Tibial nerve (tissue), 4 donors: ENCODE results near the gene ZCCHC7. TPM values are rescaled to one million over a fixed set of nuclear protein-coding genes. Genes with fewer than 3 reads are reported as not detected.

Source experiments
- DNase-seq, 2 donors: peaks; one replicate each; pipeline ENCODE4 v3.0.0-alpha.2; 2019; ENCODE audit warnings: low spot score in 2 of 2
- H3K27ac ChIP-seq, 4 donors: fragments of 200-600 bp; sonication (generic) in 3 of 4; one replicate each; pipeline ENCODE4 v1.5.1; 2017 to 2019; ENCODE audit warnings: mild to moderate bottlenecking in 1 of 4
- H3K27me3 ChIP-seq, 2 donors: fragments of 200-600 bp; sonication (generic) in 1 of 2; one replicate each; pipeline versions ENCODE4 v1.5.1 to v1.6.0; 2017 to 2019
- H3K36me3 ChIP-seq, 3 donors: fragments of 200-600 bp; sonication (generic); one replicate each; pipeline ENCODE4 v1.5.1; 2018 to 2019
- H3K4me1 ChIP-seq, 4 donors: fragments of 200-600 bp; sonication (generic) in 3 of 4; one replicate each; pipeline ENCODE4 v1.5.1; 2017 to 2019
- H3K4me3 ChIP-seq, 4 donors: fragments of 200-600 bp; sonication (generic) in 3 of 4; one replicate each; pipeline ENCODE4 v1.5.1; 2017 to 2019; ENCODE audit warnings: mild to moderate bottlenecking in 1 of 4, moderate library complexity in 1 of 4
- H3K9me3 ChIP-seq, 4 donors: fragments of 200-600 bp; sonication (generic) in 3 of 4; one replicate each; pipeline ENCODE4 v1.5.1; 2017 to 2019
- CTCF ChIP-seq, 5 experiments: fragments of 200-600 bp in 3 of 5; fragments of 450-650 bp in 2 of 5; sonication (generic) in 3 of 5; IDR thresholded peaks; one replicate each; pipeline ENCODE4 v1.5.1; 2016 to 2019; ENCODE audit warnings: antibody characterized with exemption in 5 of 5, mild to moderate bottlenecking in 3 of 5, moderate library complexity in 2 of 5
- EP300 ChIP-seq, 2 donors: sonication (generic); formaldehyde crosslinking; IDR thresholded peaks; one replicate each; pipeline ENCODE4 v1.6.1; 2017; ENCODE audit warnings: antibody characterized with exemption in 2 of 2, mild to moderate bottlenecking in 1 of 2
- POLR2A ChIP-seq, 2 donors: fragments of 450-650 bp; IDR thresholded peaks; one replicate each; pipeline ENCODE4 v1.6.1; 2017; ENCODE audit warnings: antibody characterized with exemption in 2 of 2, mild to moderate bottlenecking in 2 of 2, moderate library complexity in 2 of 2
- WGBS, 2 donors: methylation state at CpG; one replicate each; pipeline ENCODE4 v1.1.5; 2018; 5-methylcytosine and 5-hydroxymethylcytosine counted together
- total RNA-seq, 4 donors: library from RNA; depleted of rRNA; stranded (reverse); fragments of >200 nt; gene quantifications; one replicate each; pipeline ENCODE4 v1.1.0, GENCODE V29; 2016

Gene ZCCHC7
- total RNA-seq, 4 donors from 2014 or later, result 11.8 to 24.7 (median 18.3) TPM

GRCh38 chr9:37100327-37100726 lies 20.0 kb upstream of the ZCCHC7 start:
- Histone ChIP-seq H3K36me3 (no peaks in the 10 kb centered on the region), H3K27me3 (peaks cover 0 to 7% of the 10 kb centered on the region in 2 donors), H3K4me3 (no peak overlapping the region), H3K4me1 (no peaks in the 10 kb centered on the region), H3K9me3 (no peaks in the 10 kb centered on the region), H3K27ac (no peak overlapping the region)
- TF ChIP-seq CTCF (IDR thresholded peaks at IDR 0.05) (no peak), POLR2A (IDR thresholded peaks at IDR 0.05) (no peak), EP300 (IDR thresholded peaks at IDR 0.05) (no peak)
- no peak for DNase-seq
- whole genome bisulfite sequencing, 2 donors, result 75 to 79% methylated on average over 2 of the region's 2 CpGs

GRCh38 chr9:37100741-37101140 lies 19.6 kb upstream of the ZCCHC7 start:
- no peak for DNase-seq
- Histone ChIP-seq H3K9me3 (no peaks in the 10 kb centered on the region), H3K36me3 (no peaks in the 10 kb centered on the region), H3K4me3 (no peak overlapping the region), H3K27me3 (peaks cover 0 to 8% of the 10 kb centered on the region in 2 donors), H3K27ac (no peak overlapping the region), H3K4me1 (no peaks in the 10 kb centered on the region)
- no peak for TF ChIP-seq POLR2A (IDR thresholded peaks at IDR 0.05)
- TF ChIP-seq EP300 (IDR thresholded peaks at IDR 0.05), result no peak
- no peak for TF ChIP-seq CTCF (IDR thresholded peaks at IDR 0.05)
- 91 to 92% methylated on average over 2 of the region's 2 CpGs for WGBS, 2 donors

GRCh38 chr9:37102486-37102885 lies 17.9 kb upstream of the ZCCHC7 start:
- no peak overlapping the region for H3K4me3 ChIP-seq
- TF ChIP-seq EP300 (IDR thresholded peaks at IDR 0.05), result no peak
- TF ChIP-seq POLR2A (IDR thresholded peaks at IDR 0.05), result no peak
- TF ChIP-seq CTCF (IDR thresholded peaks at IDR 0.05), result no peak
- 53 to 56% methylated on average over 3 of the region's 3 CpGs for WGBS, 2 donors
- DNase-seq, result no peak
- no peak overlapping the region for H3K27ac ChIP-seq
- peaks cover 0 to 12% of the 10 kb centered on the region in 2 donors for H3K27me3 ChIP-seq
- no peaks in the 10 kb centered on the region for H3K4me1 ChIP-seq
- no peaks in the 10 kb centered on the region for H3K36me3 ChIP-seq
- H3K9me3 ChIP-seq, result no peaks in the 10 kb centered on the region

- H3K9me3 ChIP-seq, result peaks cover 0 to 6% (median 0%) of the 10 kb centered on the region in 4 donors
- no peaks in the 10 kb centered on the region for H3K36me3 ChIP-seq
- no peaks in the 10 kb centered on the region for H3K4me1 ChIP-seq
- no peak overlapping the region for H3K27ac ChIP-seq
- DNase-seq, result no peak
- TF ChIP-seq CTCF (IDR thresholded peaks at IDR 0.05), result no peak
- no peak for TF ChIP-seq POLR2A (IDR thresholded peaks at IDR 0.05)
- TF ChIP-seq EP300 (IDR thresholded peaks at IDR 0.05), result no peak
- no peak overlapping the region for H3K4me3 ChIP-seq
- peaks cover 0 to 13% of the 10 kb centered on the region in 2 donors for H3K27me3 ChIP-seq
Measured at GRCh38 chr9:37104183-37104889, 16.0 kb upstream of the ZCCHC7 start.

GRCh38 chr9:37105234-37105633 lies 15.1 kb upstream of the ZCCHC7 start:
- no peak for TF ChIP-seq POLR2A (IDR thresholded peaks at IDR 0.05)
- no peak for TF ChIP-seq EP300 (IDR thresholded peaks at IDR 0.05)
- no peak for TF ChIP-seq CTCF (IDR thresholded peaks at IDR 0.05)
- H3K27me3 ChIP-seq, result peaks cover 0 to 13% of the 10 kb centered on the region in 2 donors
- WGBS, 2 donors, result 44 to 52% methylated on average over 4 of the region's 4 CpGs
- H3K9me3 ChIP-seq, result peaks cover 0 to 6% (median 0%) of the 10 kb centered on the region in 4 donors
- H3K4me3 ChIP-seq, result no peak overlapping the region
- H3K36me3 ChIP-seq, result no peaks in the 10 kb centered on the region
- no peaks in the 10 kb centered on the region for H3K4me1 ChIP-seq
- H3K27ac ChIP-seq, result no peak overlapping the region
- DNase-seq, result no peak
